Esophagus (tissue), 2 donors: ENCODE measurements around the gene GABRG3. TPM values are rescaled to one million over a fixed set of nuclear protein-coding genes. Genes with fewer than 3 reads are reported as not detected.

Experiments
- H3K27ac ChIP-seq, 2 donors: one replicate each; pipeline ENCODE4 v1.5.1; 2013; ENCODE audit warnings: low read depth in 2 of 2, mild to moderate bottlenecking in 2 of 2, inconsistent platforms in 1 of 2, low read length in 1 of 2, moderate library complexity in 1 of 2
- H3K27me3 ChIP-seq, 2 donors: one replicate each; pipeline ENCODE4 v1.6.1; 2013; ENCODE audit warnings: low read length in 2 of 2, control low read depth in 1 of 2, mild to moderate bottlenecking in 1 of 2; ENCODE audit not compliant: insufficient read depth in 2 of 2, control insufficient read depth in 1 of 2
- H3K36me3 ChIP-seq, 2 donors: one replicate each; pipeline ENCODE4 v1.6.1; 2013; ENCODE audit warnings: low read length in 1 of 2; ENCODE audit not compliant: control insufficient read depth in 2 of 2, insufficient read depth in 2 of 2
- H3K4me1 ChIP-seq, 2 donors: one replicate each; pipeline ENCODE4 v1.6.1; 2013; ENCODE audit warnings: low read length in 1 of 2; ENCODE audit not compliant: control insufficient read depth in 2 of 2, insufficient read depth in 2 of 2
- H3K4me3 ChIP-seq, 2 donors: one replicate each; pipeline ENCODE4 v1.5.1; 2013; ENCODE audit warnings: low read length in 2 of 2, mild to moderate bottlenecking in 2 of 2, low read depth in 1 of 2, moderate library complexity in 1 of 2
- H3K9me3 ChIP-seq, 2 donors: one replicate each; pipeline ENCODE4 v1.6.1; 2013; ENCODE audit warnings: mild to moderate bottlenecking in 2 of 2, low read depth in 1 of 2, low read length in 1 of 2, moderate library complexity in 1 of 2; ENCODE audit not compliant: control insufficient read depth in 2 of 2, insufficient read depth in 1 of 2
- WGBS, 2 donors: extraction: QIAGEN DNeasy Blood & Tissue Kit; methylation state at CpG; one replicate each; pipeline ENCODE4 v1.1.7; 2013; 5-methylcytosine and 5-hydroxymethylcytosine counted together
- polyA plus RNA-seq, 2 donors: library from polyadenylated mRNA; stranded (reverse); fragments of 200-250 nt; gene quantifications; one replicate each; pipeline ENCODE4 v1.2.3, GENCODE V29; 2013
- donor health status: healthy with polysubstance abuse.
- donor health status: Bipolar disorder and iron deficiency.

GABRG3 gene
- polyA plus RNA-seq, 2 donors: not detected

DNA sequence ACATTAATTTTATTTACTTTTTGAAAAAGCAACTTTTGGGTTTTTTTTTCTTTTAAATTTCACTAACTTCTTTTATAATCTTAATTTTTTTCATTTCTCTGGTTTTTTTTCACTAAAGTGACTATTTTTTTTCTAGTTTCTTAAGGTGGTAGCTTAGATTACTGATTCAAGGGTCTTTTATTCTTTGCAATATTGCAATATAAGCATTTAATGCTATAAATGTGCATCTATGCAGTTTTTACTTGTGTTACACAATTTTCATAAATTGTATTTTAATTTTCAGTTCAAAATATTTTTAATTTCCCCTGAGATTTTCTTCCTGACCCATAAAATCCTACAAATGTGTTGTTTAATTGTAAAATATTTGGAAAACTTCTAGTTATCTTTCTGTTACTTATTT lies 535.8 kb downstream of the GABRG3 start:
- H3K36me3 ChIP-seq: no peaks in the 10 kb centered on the region
- peaks cover 0 to 4% of the 10 kb centered on the region in 2 donors for H3K9me3 ChIP-seq
- H3K27me3 ChIP-seq: no peaks in the 10 kb centered on the region
- H3K4me3 ChIP-seq: no peak overlapping the region
- H3K27ac ChIP-seq: no peak overlapping the region
- H3K4me1 ChIP-seq: no peaks in the 10 kb centered on the region

DNA sequence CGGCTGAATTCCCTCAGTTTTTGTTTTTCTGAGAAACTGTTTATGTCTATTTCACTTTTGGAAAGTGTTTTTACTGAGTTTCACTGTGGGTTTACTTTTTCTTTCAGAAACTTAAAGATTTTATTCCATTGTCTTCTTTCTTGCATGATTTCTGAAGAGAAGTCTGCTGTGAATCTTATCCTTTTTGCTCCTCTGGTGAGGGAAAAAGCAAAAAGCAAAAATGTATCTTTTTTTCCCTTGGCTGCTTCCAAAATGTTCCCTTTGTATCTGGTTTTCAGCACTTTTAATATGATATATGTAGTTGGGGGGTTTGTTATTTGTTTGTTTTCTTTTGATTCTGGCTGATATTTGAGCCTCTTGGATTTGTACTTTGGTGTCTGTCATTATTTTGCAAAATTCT lies 538.0 kb downstream of the GABRG3 start:
- H3K4me3 ChIP-seq: no peak overlapping the region
- no peak overlapping the region for H3K27ac ChIP-seq
- no peaks in the 10 kb centered on the region for H3K27me3 ChIP-seq
- 95 to 96% methylated on average over 1 of the region's 1 CpG for WGBS, 2 donors
- peaks cover 0 to 4% of the 10 kb centered on the region in 2 donors for H3K9me3 ChIP-seq
- no peaks in the 10 kb centered on the region for H3K36me3 ChIP-seq
- H3K4me1 ChIP-seq: no peaks in the 10 kb centered on the region

DNA sequence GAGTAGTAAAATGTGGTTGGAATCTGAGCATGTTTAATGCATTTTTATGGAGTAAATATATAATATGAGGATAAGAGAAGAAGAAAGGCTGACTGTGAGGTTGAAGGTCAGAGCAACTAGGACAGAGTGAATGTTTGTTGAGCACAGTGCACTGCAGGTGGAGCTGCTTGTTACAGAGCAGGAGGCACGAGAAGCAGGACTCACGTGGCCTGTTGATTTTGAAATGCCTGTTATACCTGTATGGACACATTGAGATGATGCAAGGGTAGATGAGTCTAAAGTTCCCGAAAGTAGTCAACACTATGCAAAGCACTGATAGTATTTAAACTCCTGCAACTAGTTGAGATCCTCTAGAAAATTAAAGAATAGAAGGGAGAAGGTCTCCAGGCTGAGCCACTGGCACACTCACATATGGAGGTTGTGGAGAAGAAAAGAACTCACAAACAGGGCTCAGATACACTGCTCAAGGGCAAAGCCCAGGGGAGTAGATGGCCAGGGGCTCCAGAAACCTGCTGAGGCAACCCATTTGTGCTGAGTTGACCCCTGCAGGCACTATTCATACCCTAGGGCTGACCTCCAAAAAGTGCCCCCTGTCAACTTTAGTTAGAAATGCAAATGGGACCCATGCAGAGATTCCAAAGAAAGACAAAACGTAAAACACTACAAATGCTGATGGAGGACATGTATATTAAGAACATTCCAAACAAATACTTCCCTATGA lies 541.5 kb downstream of the GABRG3 start:
- Histone ChIP-seq H3K27ac (peak overlapping the region; percentile 69 to 76), H3K9me3 (peaks cover 0 to 4% of the 10 kb centered on the region in 2 donors)

DNA sequence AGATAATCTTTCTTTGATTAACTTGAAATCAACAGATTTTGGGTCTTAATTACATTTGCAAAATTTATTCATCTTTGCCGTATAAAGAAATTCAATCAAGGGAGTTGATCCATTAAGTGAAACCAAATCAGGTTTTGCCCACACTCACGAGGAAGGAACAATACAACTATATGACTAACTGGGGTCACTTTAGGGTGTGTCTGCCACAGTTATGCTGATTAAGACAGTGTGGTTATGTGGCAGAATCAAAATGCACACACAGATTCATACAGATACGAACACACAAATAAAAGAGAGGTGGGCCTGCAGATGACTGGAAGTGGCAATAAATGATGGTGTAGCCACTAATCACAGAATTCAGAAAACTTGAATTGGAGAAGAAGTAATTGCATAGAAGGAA lies 543.5 kb downstream of the GABRG3 start:
- H3K36me3 ChIP-seq: no peaks in the 10 kb centered on the region
- no peaks in the 10 kb centered on the region for H3K4me1 ChIP-seq
- H3K27ac ChIP-seq: peak overlapping the region in 1 of 2 donors; percentile 11
- no peaks in the 10 kb centered on the region for H3K9me3 ChIP-seq
- H3K27me3 ChIP-seq: no peaks in the 10 kb centered on the region
- WGBS, 2 donors: 63 to 71% methylated on average over 3 of the region's 3 CpGs
- no peak overlapping the region for H3K4me3 ChIP-seq

More for the DNA sequence above, 541.5 kb downstream of the GABRG3 start:
- H3K27me3 ChIP-seq: no peaks in the 10 kb centered on the region
- H3K36me3 ChIP-seq: no peaks in the 10 kb centered on the region
- H3K4me1 ChIP-seq: no peaks in the 10 kb centered on the region
- no peak overlapping the region for H3K4me3 ChIP-seq
- 57 to 63% methylated on average over 4 of the region's 4 CpGs for WGBS, 2 donors

DNA sequence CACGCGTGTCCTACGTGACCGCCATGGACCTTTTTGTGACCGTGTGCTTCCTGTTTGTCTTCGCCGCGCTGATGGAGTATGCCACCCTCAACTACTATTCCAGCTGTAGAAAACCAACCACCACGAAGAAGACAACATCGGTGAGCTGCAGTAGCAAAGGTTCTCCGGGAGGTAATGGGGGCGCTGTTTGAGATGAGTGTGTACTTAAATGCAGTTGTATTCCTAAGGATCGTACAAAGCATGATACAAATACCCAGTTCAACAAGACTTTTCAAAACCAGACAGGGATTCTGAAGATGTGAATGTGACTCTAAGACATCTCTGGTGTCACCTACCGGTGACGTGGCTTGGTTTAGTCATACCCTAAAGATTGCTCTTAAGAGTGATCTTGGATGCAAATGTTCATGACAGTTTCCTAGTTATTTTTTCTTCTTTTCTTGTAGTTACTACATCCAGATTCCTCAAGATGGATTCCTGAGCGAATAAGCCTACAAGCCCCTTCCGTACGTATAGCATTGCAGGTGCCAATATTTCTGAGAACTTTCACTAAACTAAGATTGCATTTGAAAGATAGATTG lies 556.6 kb downstream of the GABRG3 start:
- H3K27me3 ChIP-seq: no peaks in the 10 kb centered on the region
- no peak overlapping the region for H3K27ac ChIP-seq
- H3K9me3 ChIP-seq: peaks cover 3% of the 10 kb centered on the region in 2 donors
- 87 to 89% methylated on average over 18 of the region's 18 CpGs for WGBS, 2 donors
- H3K4me3 ChIP-seq: no peak overlapping the region
- no peaks in the 10 kb centered on the region for H3K4me1 ChIP-seq
- no peaks in the 10 kb centered on the region for H3K36me3 ChIP-seq

DNA sequence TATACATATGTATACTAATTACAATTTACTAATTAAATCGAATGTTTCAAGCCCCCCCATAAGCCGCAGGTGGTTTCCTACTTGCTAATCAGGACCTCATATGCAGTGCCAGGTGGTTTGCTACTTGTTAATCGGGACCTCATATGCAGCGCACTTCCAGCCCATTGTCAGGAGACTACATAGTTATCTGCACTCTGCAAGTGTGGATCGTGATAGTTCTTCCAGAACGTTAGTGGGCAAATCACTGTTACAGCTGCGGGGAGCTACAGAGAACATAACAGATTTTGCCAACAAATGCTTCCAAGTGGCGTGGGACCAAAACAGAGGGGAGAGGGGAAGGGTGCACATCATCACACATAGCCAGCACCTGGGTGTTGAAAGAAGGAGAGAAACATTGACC lies 558.4 kb downstream of the GABRG3 start:
- Histone ChIP-seq H3K4me1 (no peaks in the 10 kb centered on the region), H3K27ac (no peak overlapping the region), H3K27me3 (no peaks in the 10 kb centered on the region), H3K9me3 (peaks cover 3% of the 10 kb centered on the region in 2 donors), H3K4me3 (no peak overlapping the region), H3K36me3 (no peaks in the 10 kb centered on the region)
- 72% methylated on average over 8 of the region's 8 CpGs for WGBS, 2 donors

DNA sequence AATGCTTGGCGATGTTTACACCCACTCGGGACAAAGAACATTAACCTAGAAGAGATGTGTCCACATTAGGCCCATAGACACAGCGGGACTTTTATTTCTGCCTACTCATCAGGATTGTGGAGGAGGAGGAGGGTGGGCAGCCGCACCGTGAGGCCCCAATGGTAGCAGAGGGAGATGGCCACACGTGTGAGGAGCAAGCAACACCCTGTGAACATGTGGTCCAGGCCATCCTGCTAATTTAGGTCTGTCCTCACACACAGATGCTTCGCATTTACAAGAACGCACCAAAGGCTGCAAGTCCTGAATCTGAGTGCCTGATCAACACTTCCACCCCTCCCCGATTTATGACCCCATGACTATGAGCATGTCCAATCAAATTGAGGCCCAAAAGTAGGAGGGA lies 560.0 kb downstream of the GABRG3 start:
- no peaks in the 10 kb centered on the region for H3K4me1 ChIP-seq
- H3K27me3 ChIP-seq: no peaks in the 10 kb centered on the region
- H3K9me3 ChIP-seq: peaks cover 3% of the 10 kb centered on the region in 2 donors
- no peaks in the 10 kb centered on the region for H3K36me3 ChIP-seq
- no peak overlapping the region for H3K27ac ChIP-seq
- H3K4me3 ChIP-seq: no peak overlapping the region
- WGBS, 2 donors: 82 to 86% methylated on average over 9 of the region's 9 CpGs

DNA sequence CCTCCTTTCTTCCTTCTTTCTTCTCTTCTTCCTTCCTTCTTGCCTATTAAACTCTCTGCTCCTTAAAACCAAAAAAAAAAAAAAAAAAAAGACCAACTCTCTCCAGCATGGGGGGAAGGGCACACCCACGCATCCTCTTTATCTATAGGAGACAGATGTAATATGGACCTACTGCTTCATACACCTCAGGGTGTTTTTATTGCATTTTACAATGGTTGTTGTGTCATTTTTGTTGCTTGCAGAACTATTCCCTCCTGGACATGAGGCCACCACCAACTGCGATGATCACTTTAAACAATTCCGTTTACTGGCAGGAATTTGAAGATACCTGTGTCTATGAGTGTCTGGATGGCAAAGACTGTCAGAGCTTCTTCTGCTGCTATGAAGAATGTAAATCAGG lies 561.4 kb downstream of the GABRG3 start:
- Histone ChIP-seq H3K4me1 (no peaks in the 10 kb centered on the region), H3K27ac (no peak overlapping the region), H3K27me3 (no peaks in the 10 kb centered on the region), H3K36me3 (no peaks in the 10 kb centered on the region), H3K4me3 (no peak overlapping the region), H3K9me3 (peaks cover under 1 to 3% of the 10 kb centered on the region in 2 donors)
- WGBS, 2 donors: 86 to 87% methylated on average over 3 of the region's 3 CpGs

DNA sequence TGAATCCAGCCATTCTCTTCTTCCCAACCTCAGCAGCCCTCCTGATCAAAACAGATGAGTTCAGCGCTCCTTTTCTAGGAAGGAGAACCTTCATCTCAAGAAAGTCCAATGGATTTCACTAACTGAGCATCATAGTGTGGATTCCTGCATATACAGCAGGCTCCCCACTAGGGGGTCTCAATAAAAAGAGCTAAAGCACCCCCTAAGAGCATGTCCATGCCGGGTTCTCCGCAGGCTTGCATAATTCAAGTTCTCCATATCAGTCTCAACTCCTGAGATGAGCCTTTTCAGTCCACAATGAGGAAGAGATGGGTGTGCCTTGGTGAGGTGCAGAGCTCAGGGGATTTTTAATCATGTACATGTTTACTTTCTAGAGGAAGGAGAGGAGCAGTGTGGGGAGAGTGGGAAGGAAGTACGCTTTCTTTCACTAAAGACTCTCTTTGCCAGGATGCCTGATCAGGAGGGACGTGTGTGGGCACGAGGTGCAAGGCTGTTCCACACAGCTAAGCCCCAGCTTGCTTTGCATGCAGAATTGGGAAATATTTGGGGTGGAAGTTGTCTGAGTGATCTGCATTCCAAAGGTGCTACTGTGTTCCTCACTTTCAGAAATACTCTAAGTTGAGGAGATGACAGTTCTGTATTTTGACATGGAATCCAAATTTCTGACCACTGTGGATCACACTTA lies 564.6 kb downstream of the GABRG3 start:
- Histone ChIP-seq H3K9me3 (peaks cover 0 to 3% of the 10 kb centered on the region in 2 donors), H3K4me1 (no peaks in the 10 kb centered on the region), H3K36me3 (no peaks in the 10 kb centered on the region), H3K4me3 (no peak overlapping the region), H3K27ac (peak overlapping the region in 1 of 2 donors; percentile 48), H3K27me3 (no peaks in the 10 kb centered on the region)
- WGBS, 2 donors: 50 to 68% methylated on average over 6 of the region's 6 CpGs
